Loucy (cell line): Measurements from ENCODE around the gene AGK.

Experiments used
- H2AFZ ChIP-seq: fragments of 200-600 bp; sonication (generic); 2 replicates; pipeline ENCODE4 v1.6.0; 2016; ENCODE audit warnings: antibody characterized with exemption, mild to moderate bottlenecking, low read length, moderate library complexity
- H3F3A ChIP-seq: fragments of 200-600 bp; 2 replicates; pipeline ENCODE4 v1.6.0; 2016; ENCODE audit warnings: antibody characterized with exemption, low read depth, mild to moderate bottlenecking
- H3K27me3 ChIP-seq: fragments of 200-600 bp; sonication (generic); 2 replicates; pipeline ENCODE4 v1.6.1; 2014; ENCODE audit warnings: low read length, mild to moderate bottlenecking; ENCODE audit not compliant: insufficient read depth, poor library complexity, severe bottlenecking
- H3K36me3 ChIP-seq: fragments of 200-600 bp; sonication (generic); 2 replicates; pipeline ENCODE4 v1.6.1; 2016; ENCODE audit warnings: low read length; ENCODE audit not compliant: insufficient read depth
- H3K4me1 ChIP-seq: fragments of 200-600 bp; sonication (generic); 2 replicates; pipeline ENCODE4 v1.5.1; 2014; ENCODE audit warnings: low read length, mild to moderate bottlenecking; ENCODE audit not compliant: insufficient read depth, poor library complexity, severe bottlenecking
- H3K4me2 ChIP-seq: fragments of 200-600 bp; sonication (generic); 2 replicates; pipeline ENCODE4 v1.6.0; 2014; ENCODE audit warnings: antibody characterized with exemption, low read length, low read depth, mild to moderate bottlenecking; ENCODE audit not compliant: poor library complexity, severe bottlenecking
- H3K4me3 ChIP-seq: fragments of 200-600 bp; sonication (generic); 2 replicates; pipeline ENCODE4 v1.5.1; 2014; ENCODE audit warnings: low read length, mild to moderate bottlenecking, mixed read lengths; ENCODE audit not compliant: poor library complexity, severe bottlenecking
- H3K79me2 ChIP-seq: fragments of 200-600 bp; sonication (generic); 2 replicates; pipeline ENCODE4 v1.6.1; 2014; ENCODE audit warnings: low read length; ENCODE audit not compliant: insufficient read depth
- H3K9ac ChIP-seq: fragments of 200-600 bp; sonication (generic); 2 replicates; pipeline ENCODE4 v1.6.0; 2014; ENCODE audit warnings: mild to moderate bottlenecking, low read depth, low read length, moderate library complexity; ENCODE audit not compliant: poor library complexity, severe bottlenecking
- H3K9me2 ChIP-seq: fragments of 200-600 bp; sonication (generic); replicated peaks from 2 replicates; pipeline ENCODE4 v1.6.1; 2016; ENCODE audit warnings: low read depth, low read length, mixed read lengths
- H3K9me3 ChIP-seq: fragments of 200-600 bp; sonication (generic); 2 replicates; pipeline ENCODE4 v1.6.1; 2014; ENCODE audit warnings: mild to moderate bottlenecking, antibody characterized with exemption, low read length, low read depth; ENCODE audit not compliant: insufficient read depth
- H4K20me1 ChIP-seq: fragments of 200-600 bp; sonication (generic); 2 replicates; pipeline ENCODE4 v1.6.0; 2014; ENCODE audit warnings: antibody characterized with exemption, low read length, mild to moderate bottlenecking; ENCODE audit not compliant: insufficient read depth, poor library complexity, severe bottlenecking
- EZH2phosphoT487 ChIP-seq: fragments of 200-600 bp; IDR thresholded peaks from 2 replicates; pipeline ENCODE4 v1.6.1; 2018; ENCODE audit warnings: antibody characterized with exemption, mild to moderate bottlenecking, moderate library complexity, borderline replicate concordance
- TF ChIP-seq, protein P1 (sequence below): fragments of 200-600 bp; sonication (generic); conservative IDR thresholded peaks from 2 replicates; pipeline ENCODE4 v1.5.1; 2014; ENCODE audit warnings: mild to moderate bottlenecking, antibody characterized with exemption, low read length

The AGK gene

DNA sequence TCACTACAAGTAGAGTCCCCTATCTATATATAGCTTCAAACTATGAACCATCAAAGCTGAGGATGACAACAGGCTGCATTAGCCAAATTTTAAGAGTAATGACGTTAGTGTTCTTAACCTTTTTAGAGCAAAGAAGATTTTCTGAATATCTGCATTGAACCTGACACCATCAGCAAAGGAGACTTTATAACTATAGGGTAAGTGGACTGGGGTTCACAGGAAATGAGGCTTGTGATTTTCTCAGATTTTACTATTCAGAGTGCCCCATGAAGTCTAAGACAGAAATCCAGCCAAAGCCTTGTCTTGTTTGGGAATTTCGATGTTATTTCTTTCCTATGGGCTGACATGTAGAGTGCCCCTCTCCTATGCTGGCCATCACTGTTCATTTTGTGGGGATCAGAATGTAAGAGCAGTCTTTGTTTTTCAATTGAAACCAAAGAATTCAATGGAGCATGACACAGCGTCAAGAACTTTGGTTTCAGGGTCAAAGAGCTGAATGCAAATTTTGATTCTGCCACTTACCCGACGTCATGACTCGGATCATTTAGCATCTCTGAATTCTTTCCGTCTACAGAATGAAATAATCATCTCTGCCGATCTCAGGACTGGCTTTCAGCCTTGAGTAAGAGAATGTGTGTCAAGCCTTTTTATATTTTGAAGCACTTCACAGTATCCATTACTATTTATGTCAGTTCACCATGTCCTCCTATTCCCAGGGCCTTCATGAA lies 98.1 kb downstream of the AGK start:
- Histone ChIP-seq H3K9me2 (no peaks in the 10 kb centered on the region), H3K27me3 (no peaks in the 10 kb centered on the region), H3K36me3 (peaks cover 44% of the 10 kb centered on the region; the same call in 1 of the 2 replicates), H3K9me3 (no peaks in the 10 kb centered on the region), H4K20me1 (no peaks in the 10 kb centered on the region), H3K4me3 (no peak overlapping the region), H3F3A (no peaks in the 10 kb centered on the region), H3K4me2 (no peak overlapping the region), H3K79me2 (no peaks in the 10 kb centered on the region), H2AFZ (no peak overlapping the region), H3K4me1 (no peaks in the 10 kb centered on the region), H3K9ac (no peak overlapping the region)
- TF ChIP-seq EZH2phosphoT487, result no peak
- TF ChIP-seq, protein P1, sequence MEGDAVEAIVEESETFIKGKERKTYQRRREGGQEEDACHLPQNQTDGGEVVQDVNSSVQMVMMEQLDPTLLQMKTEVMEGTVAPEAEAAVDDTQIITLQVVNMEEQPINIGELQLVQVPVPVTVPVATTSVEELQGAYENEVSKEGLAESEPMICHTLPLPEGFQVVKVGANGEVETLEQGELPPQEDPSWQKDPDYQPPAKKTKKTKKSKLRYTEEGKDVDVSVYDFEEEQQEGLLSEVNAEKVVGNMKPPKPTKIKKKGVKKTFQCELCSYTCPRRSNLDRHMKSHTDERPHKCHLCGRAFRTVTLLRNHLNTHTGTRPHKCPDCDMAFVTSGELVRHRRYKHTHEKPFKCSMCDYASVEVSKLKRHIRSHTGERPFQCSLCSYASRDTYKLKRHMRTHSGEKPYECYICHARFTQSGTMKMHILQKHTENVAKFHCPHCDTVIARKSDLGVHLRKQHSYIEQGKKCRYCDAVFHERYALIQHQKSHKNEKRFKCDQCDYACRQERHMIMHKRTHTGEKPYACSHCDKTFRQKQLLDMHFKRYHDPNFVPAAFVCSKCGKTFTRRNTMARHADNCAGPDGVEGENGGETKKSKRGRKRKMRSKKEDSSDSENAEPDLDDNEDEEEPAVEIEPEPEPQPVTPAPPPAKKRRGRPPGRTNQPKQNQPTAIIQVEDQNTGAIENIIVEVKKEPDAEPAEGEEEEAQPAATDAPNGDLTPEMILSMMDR, result no peak

DNA sequence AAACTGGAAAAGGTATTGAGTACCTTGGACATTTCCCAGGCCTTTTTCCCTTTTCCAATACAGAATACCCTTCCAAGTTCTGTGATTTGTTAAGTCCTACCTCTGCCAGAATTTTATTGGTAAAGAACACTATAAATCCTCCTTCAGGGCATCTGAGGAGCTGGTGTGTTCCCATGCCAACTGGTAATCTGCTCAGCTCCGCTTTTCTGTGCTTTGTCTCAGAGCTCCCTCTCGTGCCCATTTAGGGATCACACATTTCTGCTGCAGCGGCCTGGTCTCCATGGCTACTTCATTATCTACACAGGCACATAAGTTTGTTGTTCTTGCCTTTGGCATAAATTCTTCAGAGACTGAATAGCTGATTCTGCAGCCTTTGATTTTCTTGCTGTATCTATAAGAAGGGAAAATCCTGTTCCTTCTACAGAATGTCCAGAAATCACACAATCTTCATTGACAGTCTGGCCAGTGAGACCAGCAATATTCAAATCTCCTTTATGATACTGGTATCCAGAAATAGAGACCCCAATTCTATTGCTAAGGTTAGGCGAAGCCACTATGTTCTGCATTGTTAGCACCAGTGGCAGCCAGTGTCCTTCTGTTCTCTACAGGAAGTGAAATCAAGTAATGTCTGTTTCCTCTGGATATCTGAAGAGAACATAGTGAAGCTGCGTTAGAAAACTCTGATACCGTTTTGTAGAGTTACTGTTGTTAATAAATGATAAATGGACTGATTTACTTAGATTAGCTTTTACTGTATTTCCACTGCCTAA lies 98.8 kb downstream of the AGK start:
- Histone ChIP-seq H3K9ac (no peak overlapping the region), H3K36me3 (peaks cover 44% of the 10 kb centered on the region; the same call in 1 of the 2 replicates), H3K9me2 (no peaks in the 10 kb centered on the region), H3K79me2 (no peaks in the 10 kb centered on the region), H3K4me1 (peaks cover 3% of the 10 kb centered on the region), H3K4me3 (no peak overlapping the region), H3K4me2 (no peak overlapping the region), H3F3A (no peaks in the 10 kb centered on the region), H2AFZ (no peak overlapping the region), H4K20me1 (no peaks in the 10 kb centered on the region), H3K27me3 (no peaks in the 10 kb centered on the region), H3K9me3 (no peaks in the 10 kb centered on the region)
- TF ChIP-seq, protein P1, result peak; percentile 45
- no peak for TF ChIP-seq EZH2phosphoT487

DNA sequence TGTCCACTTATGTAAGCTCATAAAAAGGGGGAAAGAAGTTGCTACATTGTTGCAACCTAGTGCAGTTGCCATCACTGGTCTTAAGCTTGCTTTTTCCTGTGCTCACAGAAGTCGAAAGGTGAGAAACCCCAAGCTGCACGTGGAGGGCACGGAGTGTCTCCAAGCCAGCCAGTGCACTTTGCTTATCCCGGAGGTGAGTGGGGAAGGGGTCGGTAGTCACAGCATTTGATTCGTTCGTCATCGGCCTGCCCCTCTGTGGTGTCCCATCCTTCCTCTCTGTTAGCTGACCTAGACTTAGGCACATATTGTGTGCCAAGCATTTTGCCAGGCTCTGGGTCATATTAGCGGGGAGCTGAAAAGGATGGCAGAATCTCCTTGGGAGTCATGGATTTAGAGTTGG lies 100.2 kb downstream of the AGK start:
- Histone ChIP-seq H4K20me1 (no peaks in the 10 kb centered on the region), H3K9me3 (no peaks in the 10 kb centered on the region), H3K4me2 (no peak overlapping the region), H2AFZ (no peak overlapping the region), H3K79me2 (no peaks in the 10 kb centered on the region), H3K9ac (no peak overlapping the region), H3K36me3 (peaks cover 43% of the 10 kb centered on the region; the same call in 1 of the 2 replicates), H3K4me3 (no peak overlapping the region), H3K4me1 (peaks cover 3% of the 10 kb centered on the region), H3K27me3 (no peaks in the 10 kb centered on the region), H3K9me2 (no peaks in the 10 kb centered on the region), H3F3A (no peaks in the 10 kb centered on the region)
- no peak for TF ChIP-seq EZH2phosphoT487
- TF ChIP-seq, protein P1, result no peak
